HG03342 (cell line): ENCODE measurements around the gene AVL9.
"Not testable (repeated sequence)": the region's sequence is repeated elsewhere in the genome, so short reads cannot be mapped to it uniquely, and the experiment has no call there.

Experiments
- ATAC-seq: cut with Tn5 transposase; IDR thresholded peaks from one replicate; pipeline ENCODE4 v1.9.1; 2021; ENCODE audit warnings: mild to moderate bottlenecking, moderate library complexity; ENCODE audit not compliant: unreplicated experiment

AVL9 gene

GRCh38 chr7:32495298-32496051 lies at the start of gene AVL9:
TSS of gene AVL9 (plus strand) at chr7:32495489. CDS start at chr7:32495710, 221 bp downstream.
- peak; percentile 95 for ATAC-seq

GRCh38 chr7:32447218-32447617 lies 48.1 kb upstream of the AVL9 start:
- no peak for ATAC-seq

GRCh38 chr7:32453341-32454011 lies 41.8 kb upstream of the AVL9 start:
- no peak for ATAC-seq

GRCh38 chr7:32458025-32458424 lies 37.3 kb upstream of the AVL9 start:
- no peak for ATAC-seq

GRCh38 chr7:32459788-32460187 lies 35.5 kb upstream of the AVL9 start:
- ATAC-seq, result no peak

GRCh38 chr7:32461484-32461883 lies 33.8 kb upstream of the AVL9 start:
- no peak for ATAC-seq

GRCh38 chr7:32462451-32462850 lies 32.8 kb upstream of the AVL9 start:
- no peak for ATAC-seq

GRCh38 chr7:32462977-32463376 lies 32.3 kb upstream of the AVL9 start:
- ATAC-seq, result no peak

GRCh38 chr7:32464641-32465416 lies 30.5 kb upstream of the AVL9 start:
- not testable (repeated sequence) for ATAC-seq

GRCh38 chr7:32470004-32470403 lies 25.3 kb upstream of the AVL9 start:
- ATAC-seq, result not testable (repeated sequence)

GRCh38 chr7:32470871-32471270 lies 24.4 kb upstream of the AVL9 start:
- no peak for ATAC-seq

GRCh38 chr7:32472015-32472414 lies 23.3 kb upstream of the AVL9 start:
- ATAC-seq, result no peak

- no peak for ATAC-seq
These were observed 21.3 kb upstream of the AVL9 start for GRCh38 chr7:32474008-32474407.

- no peak for ATAC-seq
These were observed 18.3 kb upstream of the AVL9 start for GRCh38 chr7:32476816-32477648.

GRCh38 chr7:32477649-32477980 lies 17.7 kb upstream of the AVL9 start:
- no peak for ATAC-seq

- ATAC-seq, result no peak
These were observed 15.6 kb upstream of the AVL9 start for GRCh38 chr7:32479574-32480200.

- no peak for ATAC-seq
These were observed 14.1 kb upstream of the AVL9 start for GRCh38 chr7:32481176-32481575.

GRCh38 chr7:32481921-32482320 lies 13.4 kb upstream of the AVL9 start:
- ATAC-seq, result no peak

- ATAC-seq, result peak; percentile 17
These were observed 5.5 kb upstream of the AVL9 start for GRCh38 chr7:32489788-32490126.

- peak; percentile 81 for ATAC-seq
These were observed 5.0 kb upstream of the AVL9 start, which contains the start of gene LSM5 for GRCh38 chr7:32490127-32490796. TSS of gene LSM5 (minus strand) at chr7:32490380. CDS start at chr7:32490365, 15 bp downstream.
